HCT116 (cell line): ENCODE results near the gene GJD2.

Experiments
- CBX3 ChIP-seq: IDR thresholded peaks from 2 replicates; pipeline ENCODE4 v1.6.1; 2012; ENCODE audit warnings: low read depth
- CEBPB ChIP-seq: IDR thresholded peaks from 2 replicates; pipeline ENCODE4 v1.6.1; 2012; ENCODE audit warnings: low read depth
- EGR1 ChIP-seq: IDR thresholded peaks from 2 replicates; pipeline ENCODE4 v1.6.1; 2012; ENCODE audit warnings: low read depth
- EZH2 ChIP-seq: fragments of 200-600 bp; sonication (generic); IDR thresholded peaks from 2 replicates; pipeline ENCODE4 v1.6.1; 2017; ENCODE audit warnings: antibody characterized with exemption, mixed run types
- EZH2phosphoT487 ChIP-seq: fragments of 200-600 bp; IDR thresholded peaks from 2 replicates; pipeline ENCODE4 v1.6.1; 2018; ENCODE audit warnings: antibody characterized with exemption, borderline replicate concordance
- POLR2A ChIP-seq: IDR thresholded peaks from 2 replicates; pipeline ENCODE4 v1.7.0; 2011; ENCODE audit warnings: borderline replicate concordance; ENCODE audit not compliant: insufficient read depth, insufficient read length; ENCODE audit errors: extremely low read depth
- POLR2AphosphoS5 ChIP-seq: IDR thresholded peaks from 2 replicates; pipeline ENCODE4 v1.6.1; 2011; ENCODE audit warnings: mild to moderate bottlenecking, low read depth, low read length, moderate library complexity
- RAD21 ChIP-seq: IDR thresholded peaks from 2 replicates; pipeline ENCODE4 v1.6.1; 2012; ENCODE audit warnings: low read depth, mild to moderate bottlenecking
- REST ChIP-seq: IDR thresholded peaks from 2 replicates; pipeline ENCODE4 v1.6.1; 2012; ENCODE audit warnings: low read depth
- ZNF274 ChIP-seq: fragments of 200-500 bp; sonication (Bioruptor generic); IDR thresholded peaks from 2 replicates; pipeline ENCODE4 v1.6.1; 2014; ENCODE audit warnings: mild to moderate bottlenecking, low read depth, low read length, inconsistent platforms
- TF ChIP-seq, protein P1 (sequence below): IDR thresholded peaks from 2 replicates; pipeline ENCODE4 v1.6.1; 2012
- TF ChIP-seq, protein P2 (sequence below), 3 experiments: fragments of 200-600 bp in 1 of 3; sonication (generic) in 1 of 3; IDR thresholded peaks in 2 of 3; conservative IDR thresholded peaks in 1 of 3; 2 replicates each; pipeline ENCODE4 v1.5.1; 2012 to 2017; ENCODE audit warnings: low read depth in 2 of 3, low read length in 2 of 3, antibody characterized with exemption in 1 of 3, borderline replicate concordance in 1 of 3, control low read depth in 1 of 3, mild to moderate bottlenecking in 1 of 3, mixed read lengths in 1 of 3, mixed run types in 1 of 3, moderate library complexity in 1 of 3; ENCODE audit not compliant: insufficient read depth in 1 of 3

GRCh38 chr15:34759347-34759746 is 4.5 kb upstream of the GJD2 start:
- TF ChIP-seq POLR2A (no peak), EZH2phosphoT487 (no peak), ZNF274 (no peak), POLR2AphosphoS5 (no peak), EZH2 (no peak), CEBPB (no peak), RAD21 (no peak), REST (no peak), EGR1 (no peak), CBX3 (no peak)
- TF ChIP-seq, protein P1, sequence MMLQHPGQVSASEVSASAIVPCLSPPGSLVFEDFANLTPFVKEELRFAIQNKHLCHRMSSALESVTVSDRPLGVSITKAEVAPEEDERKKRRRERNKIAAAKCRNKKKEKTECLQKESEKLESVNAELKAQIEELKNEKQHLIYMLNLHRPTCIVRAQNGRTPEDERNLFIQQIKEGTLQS = no peak
- TF ChIP-seq, protein P2, sequence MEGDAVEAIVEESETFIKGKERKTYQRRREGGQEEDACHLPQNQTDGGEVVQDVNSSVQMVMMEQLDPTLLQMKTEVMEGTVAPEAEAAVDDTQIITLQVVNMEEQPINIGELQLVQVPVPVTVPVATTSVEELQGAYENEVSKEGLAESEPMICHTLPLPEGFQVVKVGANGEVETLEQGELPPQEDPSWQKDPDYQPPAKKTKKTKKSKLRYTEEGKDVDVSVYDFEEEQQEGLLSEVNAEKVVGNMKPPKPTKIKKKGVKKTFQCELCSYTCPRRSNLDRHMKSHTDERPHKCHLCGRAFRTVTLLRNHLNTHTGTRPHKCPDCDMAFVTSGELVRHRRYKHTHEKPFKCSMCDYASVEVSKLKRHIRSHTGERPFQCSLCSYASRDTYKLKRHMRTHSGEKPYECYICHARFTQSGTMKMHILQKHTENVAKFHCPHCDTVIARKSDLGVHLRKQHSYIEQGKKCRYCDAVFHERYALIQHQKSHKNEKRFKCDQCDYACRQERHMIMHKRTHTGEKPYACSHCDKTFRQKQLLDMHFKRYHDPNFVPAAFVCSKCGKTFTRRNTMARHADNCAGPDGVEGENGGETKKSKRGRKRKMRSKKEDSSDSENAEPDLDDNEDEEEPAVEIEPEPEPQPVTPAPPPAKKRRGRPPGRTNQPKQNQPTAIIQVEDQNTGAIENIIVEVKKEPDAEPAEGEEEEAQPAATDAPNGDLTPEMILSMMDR (IDR thresholded peaks at IDR 0.05 in 2 of 3, conservative IDR thresholded peaks at IDR 0.05 in 1 of 3; ENCODE audit: borderline replicate concordance in 1 of 3, insufficient read depth in 1 of 3, low read depth in 2 of 3, low read length in 2 of 3) = no peak
